Measurements from ENCODE around the gene FABP6.

DNA sequence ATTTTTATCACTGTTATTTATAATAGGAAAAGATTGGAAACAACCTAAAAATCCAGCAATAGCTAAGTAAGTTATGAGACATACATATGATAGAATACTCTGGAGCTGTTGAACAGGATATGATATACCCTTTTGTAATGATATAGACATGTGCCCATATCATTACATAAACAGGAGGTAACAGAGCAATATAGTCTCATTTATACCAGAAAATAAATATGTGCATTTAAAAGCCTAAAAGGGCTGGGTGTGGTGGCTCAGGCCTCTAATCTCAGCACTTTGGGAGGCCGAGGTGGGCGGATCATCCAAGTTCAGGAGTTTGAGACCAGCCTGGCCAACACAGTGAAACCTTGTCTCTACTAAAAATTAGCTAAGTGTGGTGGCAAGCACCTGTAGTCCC, 2.3 kb upstream of the FABP6 start:
- TF ChIP-seq POLR2A (IDR thresholded peaks at IDR 0.05; ENCODE audit: low read length), result no peak
- no peak for TF ChIP-seq GATA1 (IDR thresholded peaks at IDR 0.05; ENCODE audit: low read depth, low read length)
